NT2/D1 (cell line): ENCODE measurements around the gene KLRC4.
"Not testable (repeated sequence)": the region's sequence is repeated elsewhere in the genome, so short reads cannot be mapped to it uniquely, and the experiment has no call there.

Experiments used
- DNase-seq: peaks from one replicate; pipeline ENCODE4 v3.0.0-alpha.2; 2011; ENCODE audit warnings: low read depth, low spot score
- H3K27me3 ChIP-seq: 2 replicates; pipeline ENCODE4 v1.6.0; 2011; ENCODE audit warnings: mild to moderate bottlenecking; ENCODE audit not compliant: insufficient read length, insufficient read depth
- H3K36me3 ChIP-seq: 2 replicates; pipeline ENCODE4 v1.6.1; 2011; ENCODE audit warnings: mild to moderate bottlenecking, low read length, mixed read lengths; ENCODE audit not compliant: insufficient read depth, insufficient read length
- H3K4me1 ChIP-seq: 2 replicates; pipeline ENCODE4 v1.5.1; 2011; ENCODE audit not compliant: insufficient read depth, insufficient read length
- H3K4me3 ChIP-seq: 2 replicates; pipeline ENCODE4 v1.5.1; 2011; ENCODE audit warnings: low read depth; ENCODE audit not compliant: insufficient read length
- H3K9ac ChIP-seq: 2 replicates; pipeline ENCODE4 v1.6.0; 2011; ENCODE audit warnings: low read depth; ENCODE audit not compliant: insufficient read length
- H3K9me3 ChIP-seq: 2 replicates; pipeline ENCODE4 v1.5.1; 2011; ENCODE audit warnings: mild to moderate bottlenecking, low read length; ENCODE audit not compliant: insufficient read depth
- SUZ12 ChIP-seq: IDR thresholded peaks from 2 replicates; pipeline ENCODE4 v1.6.1; 2011; ENCODE audit not compliant: insufficient read length, insufficient read depth; ENCODE audit errors: extremely low read depth
- YY1 ChIP-seq: IDR thresholded peaks from 2 replicates; pipeline ENCODE4 v1.6.1; 2011; ENCODE audit not compliant: insufficient read length, insufficient read depth
- ZNF274 ChIP-seq: IDR thresholded peaks from 2 replicates; pipeline ENCODE4 v1.6.1; 2011; ENCODE audit warnings: mild to moderate bottlenecking, low read depth, low read length

The KLRC4 gene

DNA sequence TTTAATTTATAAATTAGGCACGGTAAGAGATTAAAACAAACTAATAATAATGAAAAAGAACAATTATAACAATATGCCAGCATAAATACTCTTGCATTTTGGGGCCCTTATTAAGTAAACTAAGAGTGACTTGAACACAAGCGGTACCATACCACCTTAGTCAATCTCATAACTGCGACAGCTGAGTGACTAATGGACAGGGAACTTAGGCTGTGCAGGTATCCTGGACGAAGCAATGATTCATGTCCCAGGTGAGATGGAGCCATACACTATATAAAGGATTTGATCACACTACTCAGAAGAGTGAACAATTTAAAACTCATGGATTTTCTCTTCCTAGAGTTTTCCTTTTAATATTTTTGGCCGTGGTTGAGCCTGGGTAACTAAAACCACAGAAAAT lies 4.3 kb downstream of the KLRC4 start:
- TF ChIP-seq SUZ12: no peak
- TF ChIP-seq ZNF274: no peak
- TF ChIP-seq YY1: no peak
- H3K9ac ChIP-seq: no peak overlapping the region
- no peak overlapping the region for H3K4me3 ChIP-seq
- no peaks in the 10 kb centered on the region for H3K36me3 ChIP-seq
- peaks cover 5% of the 10 kb centered on the region; the same call in 1 of the 2 replicates for H3K9me3 ChIP-seq
- H3K27me3 ChIP-seq: no peaks in the 10 kb centered on the region
- DNase-seq: no peak
- H3K4me1 ChIP-seq: no peaks in the 10 kb centered on the region

DNA sequence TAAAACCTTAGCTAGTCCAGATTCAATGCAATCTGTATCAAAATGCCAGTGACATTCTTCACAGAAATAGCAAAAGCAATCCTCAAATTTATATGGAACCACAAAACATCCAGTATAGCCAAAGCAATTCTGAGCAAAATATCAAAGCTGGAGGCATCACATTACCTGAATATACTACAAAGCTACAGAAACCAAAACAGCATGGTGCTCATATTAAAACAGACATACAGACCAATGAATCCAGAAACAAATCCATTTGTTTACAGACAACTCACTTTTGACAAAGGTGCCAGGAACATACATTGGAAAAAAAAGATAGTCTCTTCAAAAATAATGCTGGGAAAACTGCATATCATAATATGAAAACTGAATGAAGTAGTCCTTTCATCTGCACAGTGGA lies 4.8 kb downstream of the KLRC4 start:
- Histone ChIP-seq H3K4me3 (no peak overlapping the region), H3K27me3 (no peaks in the 10 kb centered on the region), H3K9ac (no peak overlapping the region), H3K9me3 (peaks cover 5% of the 10 kb centered on the region; the same call in 1 of the 2 replicates), H3K36me3 (no peaks in the 10 kb centered on the region), H3K4me1 (no peaks in the 10 kb centered on the region)
- no peak for DNase-seq
- TF ChIP-seq YY1 (no peak), SUZ12 (no peak), ZNF274 (no peak)

DNA sequence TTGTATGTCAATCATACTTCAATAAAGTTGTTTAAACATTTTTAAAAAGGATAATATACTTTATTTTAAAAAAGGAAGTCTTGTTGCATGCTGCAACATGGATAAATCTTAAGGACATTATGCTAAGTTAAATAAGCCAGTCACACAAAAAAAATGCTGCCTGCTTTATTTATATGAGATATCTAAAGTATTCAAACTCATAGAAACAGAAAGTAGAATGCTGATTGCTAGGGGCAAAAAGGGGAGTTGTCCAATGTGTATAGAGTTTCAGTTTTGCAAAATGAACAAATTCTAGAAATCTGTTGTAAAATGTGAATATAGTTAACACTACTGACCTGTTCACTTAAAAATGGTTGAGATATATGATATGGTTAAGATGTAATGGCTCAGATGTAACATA lies 8.7 kb downstream of the KLRC4 start:
- Histone ChIP-seq H3K36me3 (no peaks in the 10 kb centered on the region), H3K4me3 (no peak overlapping the region), H3K9ac (no peak overlapping the region), H3K4me1 (no peaks in the 10 kb centered on the region), H3K9me3 (peaks cover 5% of the 10 kb centered on the region; the same call in 1 of the 2 replicates), H3K27me3 (no peaks in the 10 kb centered on the region)
- TF ChIP-seq SUZ12 (no peak), ZNF274 (no peak), YY1 (no peak)
- no peak for DNase-seq

DNA sequence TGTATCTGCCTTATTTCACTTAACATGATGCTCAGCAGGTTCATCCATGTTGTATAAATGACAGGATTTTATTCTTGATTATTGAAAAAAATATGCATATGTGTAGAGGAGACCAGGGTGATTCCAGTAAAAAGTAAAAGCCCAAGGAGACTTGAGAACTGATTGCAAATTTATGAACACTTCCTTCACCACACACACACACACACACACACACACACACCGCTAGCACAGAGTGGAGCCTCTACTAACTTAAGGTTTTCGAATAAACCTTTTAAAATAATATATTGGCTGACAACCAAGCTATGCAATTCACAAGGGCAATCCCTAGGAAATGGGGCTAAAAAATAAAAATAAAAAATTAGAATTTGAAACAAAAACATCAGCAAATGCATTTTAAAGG lies 11.4 kb downstream of the KLRC4 start:
- Histone ChIP-seq H3K9ac (no peak overlapping the region), H3K27me3 (no peaks in the 10 kb centered on the region), H3K9me3 (no peaks in the 10 kb centered on the region), H3K4me3 (no peak overlapping the region), H3K36me3 (no peaks in the 10 kb centered on the region), H3K4me1 (no peaks in the 10 kb centered on the region)
- no peak for DNase-seq
- no peak for TF ChIP-seq ZNF274

DNA sequence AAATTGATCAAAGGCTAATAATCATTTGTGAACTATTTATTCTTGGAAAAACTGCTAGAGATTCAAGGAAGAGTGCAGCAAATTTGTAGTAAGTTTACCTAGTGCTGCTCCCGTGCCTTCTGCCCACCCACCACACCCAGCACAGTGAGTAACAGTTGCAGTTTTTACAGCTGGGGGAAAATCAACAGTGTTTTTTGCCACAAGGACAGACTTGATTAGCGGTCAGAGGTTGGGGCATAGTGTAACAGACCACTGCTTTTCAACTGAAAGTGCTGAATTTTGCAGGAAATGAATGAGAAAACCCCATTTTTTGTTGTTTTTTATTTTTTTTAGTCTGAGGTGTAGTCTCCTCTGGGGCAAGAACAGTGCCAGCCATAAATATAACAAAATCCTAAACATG lies 12.3 kb downstream of the KLRC4 start:
- no peak for DNase-seq
- H3K9ac ChIP-seq: no peak overlapping the region
- no peaks in the 10 kb centered on the region for H3K36me3 ChIP-seq
- no peaks in the 10 kb centered on the region for H3K27me3 ChIP-seq
- TF ChIP-seq YY1 (no peak), ZNF274 (no peak), SUZ12 (no peak)
- no peaks in the 10 kb centered on the region for H3K4me1 ChIP-seq
- no peaks in the 10 kb centered on the region for H3K9me3 ChIP-seq
- H3K4me3 ChIP-seq: no peak overlapping the region

DNA sequence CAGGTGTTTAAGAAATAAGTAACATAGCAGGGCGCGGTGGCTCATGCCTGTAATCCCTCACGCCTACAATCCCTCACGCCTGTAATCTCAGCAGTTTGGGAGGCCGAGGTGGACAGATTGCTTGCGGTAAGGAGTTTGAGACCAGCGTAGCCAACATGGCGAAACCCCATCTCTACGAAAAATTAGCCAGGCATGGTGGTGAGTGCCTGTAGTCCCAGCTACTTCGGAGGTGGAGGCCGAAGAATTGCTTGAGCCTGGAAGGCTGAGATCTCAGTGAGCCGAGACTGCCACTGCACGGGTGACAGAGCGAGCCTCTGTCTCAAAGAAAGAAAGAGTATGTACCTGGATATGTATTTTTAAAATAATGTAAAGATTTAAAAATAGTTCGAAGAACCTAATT lies 13.4 kb downstream of the KLRC4 start:
- H3K4me3 ChIP-seq, H3K9me3 ChIP-seq, H3K4me1 ChIP-seq, H3K9ac ChIP-seq, DNase-seq, H3K36me3 ChIP-seq, H3K27me3 ChIP-seq: not testable (repeated sequence)

DNA sequence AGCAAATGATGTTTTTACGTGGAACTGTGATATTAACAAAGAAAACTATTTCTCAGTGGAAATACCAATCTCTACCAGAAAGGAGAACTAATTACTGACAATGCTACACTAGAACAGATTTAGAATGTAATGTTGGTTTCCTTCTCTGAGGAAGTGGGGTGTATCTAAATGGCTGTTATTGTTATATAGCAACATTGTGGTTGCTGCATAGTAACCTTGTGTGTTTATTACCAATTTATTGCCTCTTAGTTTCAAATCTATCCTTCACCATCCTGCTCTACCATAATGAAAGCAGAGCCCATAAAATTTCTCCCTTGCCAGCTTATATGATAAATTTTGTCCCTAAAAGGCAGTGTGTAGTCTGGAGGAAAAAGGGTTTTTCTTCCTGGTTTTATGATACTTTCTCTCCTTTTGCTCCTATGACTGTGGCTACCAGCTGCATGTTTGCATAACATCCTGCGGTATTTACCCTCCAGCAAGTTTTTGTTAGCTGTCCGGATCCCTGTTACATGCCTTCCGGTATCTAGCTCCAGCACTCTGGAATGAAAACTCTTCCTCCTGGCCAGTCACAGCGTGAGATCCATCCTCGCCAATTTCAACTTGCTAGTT lies 14.1 kb downstream of the KLRC4 start:
- Histone ChIP-seq H3K27me3 (no peaks in the 10 kb centered on the region), H3K9me3 (no peaks in the 10 kb centered on the region), H3K4me3 (no peak overlapping the region), H3K4me1 (no peaks in the 10 kb centered on the region), H3K9ac (no peak overlapping the region), H3K36me3 (no peaks in the 10 kb centered on the region)
- no peak for DNase-seq
- TF ChIP-seq ZNF274: no peak
- TF ChIP-seq SUZ12: no peak

DNA sequence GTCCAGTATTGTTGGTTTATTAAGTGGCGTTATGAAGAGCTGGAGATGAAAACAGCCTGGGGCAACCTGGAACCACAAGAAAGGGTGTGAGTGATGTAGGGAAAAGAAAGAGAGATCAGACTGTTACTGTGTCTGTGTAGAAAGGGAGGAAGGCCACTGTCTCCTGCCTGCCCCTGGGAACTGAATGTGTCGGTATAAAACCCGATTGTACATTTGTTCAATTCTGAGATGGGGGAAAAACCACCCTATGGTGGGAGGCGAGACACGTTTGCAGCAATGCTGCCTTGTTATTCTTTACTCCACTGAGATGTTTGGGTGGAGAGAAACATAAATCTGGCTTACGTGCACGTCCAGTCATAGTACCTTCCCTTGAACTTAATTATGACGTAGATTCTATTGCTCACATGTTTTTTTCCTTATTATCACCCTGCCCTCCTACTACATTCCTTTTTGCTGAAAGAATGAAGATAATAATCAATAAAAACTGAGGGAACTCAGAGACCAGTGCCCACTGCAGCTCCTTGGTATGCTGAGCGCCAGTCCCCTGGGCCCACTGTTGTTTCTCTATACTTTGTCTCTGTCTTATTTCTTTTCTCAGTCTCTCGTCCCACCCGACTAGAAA lies 14.9 kb downstream of the KLRC4 start:
- H3K4me1 ChIP-seq, H3K9ac ChIP-seq, H3K36me3 ChIP-seq, H3K9me3 ChIP-seq, DNase-seq, H3K4me3 ChIP-seq, H3K27me3 ChIP-seq: not testable (repeated sequence)
